ENCODE data around the gene SLC38A7. TPM values are rescaled to one million over a fixed set of nuclear protein-coding genes. Genes with fewer than 3 reads are reported as not detected.

The SLC38A7 gene
- total RNA-seq, 4 donors from 2014 or later = 17.2 to 33.8 (median 30.1) TPM

DNA sequence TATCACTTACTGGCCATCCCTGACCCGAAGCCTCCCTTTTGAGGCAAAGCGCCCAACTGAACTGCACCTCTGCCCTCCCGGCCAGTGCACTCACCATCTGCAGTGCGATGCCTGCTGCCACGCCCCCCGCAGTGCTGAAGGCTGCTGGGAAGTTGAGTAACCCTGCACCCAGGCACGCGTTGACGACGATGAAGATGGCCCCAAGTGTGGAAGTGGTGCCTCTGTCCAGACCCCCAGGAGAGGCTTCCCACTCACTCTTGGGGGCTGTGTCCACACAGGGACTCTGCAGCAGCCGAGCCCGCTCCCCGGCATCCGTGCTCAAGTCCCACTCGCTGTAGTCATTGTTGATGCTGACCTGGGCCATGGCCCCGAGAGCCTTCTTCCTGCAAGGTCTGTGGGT, 4.8 kb downstream of the SLC38A7 start:
- Histone ChIP-seq H3K36me3 (peaks cover 6 to 16% of the 10 kb centered on the region in 2 donors), H3K27ac (no peak overlapping the region), H3K9me3 (no peaks in the 10 kb centered on the region), H3K27me3 (no peaks in the 10 kb centered on the region), H3K4me1 (peaks cover 7 to 11% of the 10 kb centered on the region in 2 donors), H3K4me3 (replicated peaks in 1 of 3) (no peak overlapping the region)
- no peak for TF ChIP-seq POLR2A (IDR thresholded peaks at IDR 0.05)
- TF ChIP-seq, protein P1, sequence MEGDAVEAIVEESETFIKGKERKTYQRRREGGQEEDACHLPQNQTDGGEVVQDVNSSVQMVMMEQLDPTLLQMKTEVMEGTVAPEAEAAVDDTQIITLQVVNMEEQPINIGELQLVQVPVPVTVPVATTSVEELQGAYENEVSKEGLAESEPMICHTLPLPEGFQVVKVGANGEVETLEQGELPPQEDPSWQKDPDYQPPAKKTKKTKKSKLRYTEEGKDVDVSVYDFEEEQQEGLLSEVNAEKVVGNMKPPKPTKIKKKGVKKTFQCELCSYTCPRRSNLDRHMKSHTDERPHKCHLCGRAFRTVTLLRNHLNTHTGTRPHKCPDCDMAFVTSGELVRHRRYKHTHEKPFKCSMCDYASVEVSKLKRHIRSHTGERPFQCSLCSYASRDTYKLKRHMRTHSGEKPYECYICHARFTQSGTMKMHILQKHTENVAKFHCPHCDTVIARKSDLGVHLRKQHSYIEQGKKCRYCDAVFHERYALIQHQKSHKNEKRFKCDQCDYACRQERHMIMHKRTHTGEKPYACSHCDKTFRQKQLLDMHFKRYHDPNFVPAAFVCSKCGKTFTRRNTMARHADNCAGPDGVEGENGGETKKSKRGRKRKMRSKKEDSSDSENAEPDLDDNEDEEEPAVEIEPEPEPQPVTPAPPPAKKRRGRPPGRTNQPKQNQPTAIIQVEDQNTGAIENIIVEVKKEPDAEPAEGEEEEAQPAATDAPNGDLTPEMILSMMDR (IDR thresholded peaks at IDR 0.05) = no peak
- DNase-seq = no peak
- WGBS, 2 donors = 96 to 97% methylated on average over 7 to 16 of the region's 16 CpGs
- intact Hi-C loops (cut with DNase I) = no loop called here

DNA sequence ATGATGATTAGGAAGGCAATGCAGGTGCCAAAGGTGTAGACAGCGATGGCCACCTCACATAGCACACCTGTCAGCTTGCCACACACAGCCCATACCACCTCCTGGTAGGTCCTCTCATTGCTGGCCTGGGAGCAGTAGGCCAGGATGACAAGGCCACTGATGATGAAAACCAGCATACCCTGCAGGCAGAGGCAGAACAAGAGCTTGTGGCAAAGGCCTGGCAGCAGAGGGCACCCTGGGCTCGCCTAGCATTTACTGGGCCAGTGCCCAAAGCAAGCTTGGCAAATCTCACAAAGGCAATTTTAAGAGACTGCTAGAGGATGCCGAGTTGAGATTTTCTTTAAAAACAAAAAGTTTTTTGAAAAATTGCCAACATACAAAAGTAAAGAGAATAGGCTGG, 5.9 kb downstream of the SLC38A7 start:
- DNase-seq = peak; percentile 74 to 78
- no peaks in the 10 kb centered on the region for H3K27me3 ChIP-seq
- 57 to 65% methylated on average over 3 of the region's 3 CpGs for WGBS, 2 donors
- H3K9me3 ChIP-seq = no peaks in the 10 kb centered on the region
- H3K36me3 ChIP-seq = peaks cover 6 to 16% of the 10 kb centered on the region in 2 donors
- no peak overlapping the region for H3K4me3 ChIP-seq (replicated peaks in 1 of 3)
- TF ChIP-seq, protein P1 (IDR thresholded peaks at IDR 0.05) = peak in 4 of 6 experiments; percentile 17 to 60 (median 56)
- TF ChIP-seq POLR2A (IDR thresholded peaks at IDR 0.05) = no peak
- H3K4me1 ChIP-seq = peaks cover 5 to 6% of the 10 kb centered on the region in 2 donors
- intact Hi-C loops (cut with DNase I) = no loop called here
- no peak overlapping the region for H3K27ac ChIP-seq

DNA sequence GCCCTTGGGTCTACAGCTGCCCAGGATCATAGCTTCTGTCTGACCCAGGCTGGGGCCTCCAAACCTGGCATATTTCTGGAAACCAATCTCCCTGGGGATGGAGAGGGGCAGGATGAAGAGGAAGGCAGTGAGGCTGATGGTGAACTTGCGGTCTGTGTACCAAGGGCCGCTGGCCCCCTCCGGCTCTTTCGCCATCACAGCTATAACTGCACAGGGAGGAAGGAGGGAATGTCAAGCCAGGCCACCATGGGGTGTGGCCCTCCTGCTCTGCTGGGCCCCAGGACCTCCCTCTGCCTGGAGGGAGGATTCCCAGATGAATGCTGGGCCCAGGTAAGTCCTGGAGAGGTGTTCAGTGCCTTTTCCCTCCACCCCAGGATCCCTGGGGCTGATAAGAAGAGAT, 6.3 kb downstream of the SLC38A7 start:
- H3K36me3 ChIP-seq = peaks cover 6 to 16% of the 10 kb centered on the region in 2 donors
- no peak overlapping the region for H3K27ac ChIP-seq
- WGBS, 2 donors = 97 to 100% methylated on average over 4 of the region's 4 CpGs
- TF ChIP-seq, protein P1 (IDR thresholded peaks at IDR 0.05) = no peak
- no peak for TF ChIP-seq POLR2A (IDR thresholded peaks at IDR 0.05)
- no peak for DNase-seq
- no peaks in the 10 kb centered on the region for H3K9me3 ChIP-seq
- H3K4me3 ChIP-seq (replicated peaks in 1 of 3) = no peak overlapping the region
- no peaks in the 10 kb centered on the region for H3K27me3 ChIP-seq
- intact Hi-C loops (cut with DNase I) = no loop called here
- peaks cover under 1 to 4% of the 10 kb centered on the region in 2 donors for H3K4me1 ChIP-seq

DNA sequence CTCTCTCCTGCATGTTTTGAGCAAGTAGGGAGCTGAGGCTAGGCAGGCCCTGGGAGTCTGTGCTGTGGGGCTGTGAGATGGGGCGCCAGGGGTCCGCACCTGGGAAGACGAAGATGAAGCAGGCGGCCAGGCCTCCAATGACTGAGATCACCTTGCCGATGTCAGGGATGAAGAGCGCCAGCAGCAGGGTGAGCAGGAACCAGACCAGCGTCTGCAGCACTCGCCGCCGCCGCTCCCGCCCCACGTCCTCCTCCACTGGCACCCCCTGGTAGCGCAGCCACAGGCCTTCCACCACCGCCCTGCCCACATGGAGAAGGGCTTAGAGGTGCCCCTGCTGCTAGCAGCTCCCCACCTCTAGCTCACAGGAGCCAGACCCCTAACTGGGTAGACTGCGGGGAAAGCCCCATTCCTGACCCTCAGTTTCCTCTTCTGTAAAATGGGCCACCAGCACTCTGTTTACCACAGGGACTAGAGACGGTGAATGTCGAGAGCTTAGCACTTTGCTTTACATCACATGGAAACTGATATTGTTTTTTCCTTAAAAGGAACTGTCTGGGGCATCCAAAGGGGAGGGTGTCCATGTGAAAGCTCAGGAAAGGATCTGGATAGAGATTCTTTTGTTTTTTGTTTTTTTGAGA, 13.5 kb downstream of the SLC38A7 start:
- intact Hi-C loops (cut with DNase I) = no loop called here
- H3K36me3 ChIP-seq = peaks cover 12 to 29% of the 10 kb centered on the region in 2 donors

DNA sequence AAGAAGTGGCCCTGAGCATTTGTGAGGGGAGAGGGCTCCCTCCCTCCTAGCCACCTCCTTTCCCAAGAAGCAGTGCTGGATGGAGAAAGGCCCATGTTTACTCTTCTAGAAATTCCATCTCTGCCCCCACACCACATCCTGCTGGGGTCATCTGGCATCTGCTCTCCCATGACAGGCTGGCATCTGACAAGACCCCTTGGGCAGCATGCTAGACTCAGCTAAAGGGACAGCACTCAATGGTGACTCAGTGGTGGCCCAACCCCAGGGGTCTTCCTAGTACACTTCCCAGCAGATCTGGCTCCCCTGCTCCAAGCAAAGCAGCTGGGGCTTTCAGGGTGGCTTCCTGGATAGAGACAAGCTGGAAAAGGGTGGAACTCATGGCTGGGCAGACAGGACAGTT, 14.4 kb downstream of the SLC38A7 start:
- no peak overlapping the region for H3K4me3 ChIP-seq (replicated peaks in 1 of 3)
- TF ChIP-seq, protein P1 (IDR thresholded peaks at IDR 0.05) = no peak
- TF ChIP-seq POLR2A (IDR thresholded peaks at IDR 0.05) = no peak
- DNase-seq = no peak
- H3K27me3 ChIP-seq = no peaks in the 10 kb centered on the region
- H3K27ac ChIP-seq = no peak overlapping the region
- intact Hi-C loops (cut with DNase I) = no loop called here
- H3K4me1 ChIP-seq = no peaks in the 10 kb centered on the region
- peaks cover 12 to 20% of the 10 kb centered on the region in 2 donors for H3K36me3 ChIP-seq
- H3K9me3 ChIP-seq = no peaks in the 10 kb centered on the region

More for the DNA sequence above, 13.5 kb downstream of the SLC38A7 start:
- Histone ChIP-seq H3K27me3 (no peaks in the 10 kb centered on the region), H3K4me1 (no peaks in the 10 kb centered on the region), H3K27ac (no peak overlapping the region), H3K4me3 (replicated peaks in 1 of 3) (no peak overlapping the region), H3K9me3 (no peaks in the 10 kb centered on the region)
- 93 to 96% methylated on average over 18 of the region's 18 CpGs for WGBS, 2 donors
- TF ChIP-seq, protein P1 (IDR thresholded peaks at IDR 0.05) = no peak
- no peak for TF ChIP-seq POLR2A (IDR thresholded peaks at IDR 0.05)
- DNase-seq = no peak

Data from thyroid gland (tissue), 4 donors.